ENCODE data around the gene RNF213.

GRCh38 chr17:80223142-80223815 lies 37.4 kb upstream of the RNF213 start:
- TF ChIP-seq POLR2A (IDR thresholded peaks at IDR 0.05) (no peak), CTCF (IDR thresholded peaks at IDR 0.05) (no peak)
